AML-193 (cell line): Measurements from ENCODE around the gene VTN.

Source experiments
- DNase-seq, 2 experiments: peaks; one replicate each; lab custom pipeline; 2025; lab: John Stamatoyannopoulos, UW

Gene VTN

GRCh38 chr17:28370035-28370743 lies at the start of gene VTN:
TSS of gene VTN (minus strand) at chr17:28370307. CDS start at chr17:28370203, 104 bp downstream.
- DNase-seq = peak; percentile 23 to 33

GRCh38 chr17:28416703-28417311 lies 46.7 kb upstream of the VTN start:
- DNase-seq = peak; percentile 77 to 82

GRCh38 chr17:28415886-28416285 lies 45.8 kb upstream of the VTN start:
- DNase-seq = no peak

GRCh38 chr17:28413804-28414203 lies 43.7 kb upstream of the VTN start:
- DNase-seq = no peak

- no peak for DNase-seq
Observed at GRCh38 chr17:28412099-28412498, 42.0 kb upstream of the VTN start.

GRCh38 chr17:28407974-28408306 lies 37.8 kb upstream of the VTN start:
- no peak for DNase-seq

GRCh38 chr17:28407130-28407973 lies 37.2 kb upstream of the VTN start:
- DNase-seq = no peak

GRCh38 chr17:28406473-28406814 lies 36.3 kb upstream of the VTN start:
- no peak for DNase-seq

- DNase-seq = no peak
Observed at GRCh38 chr17:28405632-28406472, 35.7 kb upstream of the VTN start, which contains the start of gene SLC46A1. TSS of gene SLC46A1 (minus strand) at chr17:28406212. CDS start at chr17:28406114, 98 bp downstream.

GRCh38 chr17:28404812-28405570 lies 34.9 kb upstream of the VTN start:
- no peak for DNase-seq

- no peak for DNase-seq
Observed at GRCh38 chr17:28404461-28404811, 34.3 kb upstream of the VTN start.

- DNase-seq = no peak
Observed at GRCh38 chr17:28404007-28404406, 33.9 kb upstream of the VTN start.

- no peak for DNase-seq
Observed at GRCh38 chr17:28402844-28403243, 32.7 kb upstream of the VTN start.

GRCh38 chr17:28402224-28402630 lies 32.1 kb upstream of the VTN start:
- no peak for DNase-seq

- no peak for DNase-seq
Observed at GRCh38 chr17:28399808-28400207, 29.7 kb upstream of the VTN start.

GRCh38 chr17:28398280-28398981 lies 28.3 kb upstream of the VTN start:
- no peak for DNase-seq

- DNase-seq = no peak
Observed at GRCh38 chr17:28397687-28398279, 27.7 kb upstream of the VTN start.

GRCh38 chr17:28397275-28397674 lies 27.2 kb upstream of the VTN start:
- DNase-seq = no peak

GRCh38 chr17:28396635-28397239 lies 26.6 kb upstream of the VTN start:
- no peak for DNase-seq

GRCh38 chr17:28395968-28396367 lies 25.9 kb upstream of the VTN start:
- no peak for DNase-seq
